PC-3 (cell line): Measurements from ENCODE around the gene KRTAP4-16. TPM values are rescaled to one million over a fixed set of nuclear protein-coding genes. Genes with fewer than 3 reads are reported as not detected.
"Not testable (repeated sequence)": the region's sequence is repeated elsewhere in the genome, so short reads cannot be mapped to it uniquely, and the experiment has no call there.

Experiments
- ATAC-seq: fragments of 200-7000 bp; cut with Tn5 transposase; 2 replicates; pipeline ENCODE4 v1.9.1; 2020; ENCODE audit warnings: mild to moderate bottlenecking, moderate library complexity
- BruUV-seq: library from RNA; stranded (reverse); fragments of 400-500 nt; replicated peaks from 2 replicates; lab custom pipeline; 2021; lab: Mats Ljungman, UMichigan
- CTCF ChIA-PET: fragments of 300-600 bp; sonication (Branson Sonifier 250); formaldehyde crosslinking; loops from one replicate; lab custom pipeline; 2022; ENCODE audit warnings: antibody characterized with exemption; lab: Charles Lee
- POLR2A ChIA-PET: fragments of 300-600 bp; sonication (Branson Sonifier 250); formaldehyde crosslinking; loops from one replicate; lab custom pipeline; 2022; ENCODE audit warnings: antibody characterized with exemption; ENCODE audit not compliant: unreplicated experiment; lab: Charles Lee
- DNase-seq: peaks from one replicate; pipeline ENCODE4 v3.0.0-alpha.2; 2015
- H2AFZ ChIP-seq: fragments of 300-600 bp; sonication (generic); 2 replicates; pipeline ENCODE4 v1.6.0; 2016; ENCODE audit warnings: antibody characterized with exemption, low read length
- H3F3A ChIP-seq: fragments of 300-600 bp; sonication (generic); one replicate; pipeline ENCODE4 v1.6.0; 2017; ENCODE audit warnings: antibody characterized with exemption, low read length, control low read depth, mild to moderate bottlenecking; ENCODE audit not compliant: unreplicated experiment
- H3K27ac ChIP-seq: fragments of 300-600 bp; sonication (generic); 2 replicates; pipeline ENCODE4 v1.5.1; 2016; ENCODE audit warnings: mild to moderate bottlenecking, low read length
- H3K27me3 ChIP-seq: fragments of 300-600 bp; sonication (generic); 2 replicates; pipeline ENCODE4 v1.6.1; 2016; ENCODE audit warnings: low read length, mixed read lengths
- H3K36me3 ChIP-seq: fragments of 300-600 bp; sonication (generic); 2 replicates; pipeline ENCODE4 v1.6.1; 2016; ENCODE audit warnings: low read depth, mixed run types, low read length, mixed read lengths
- H3K4me1 ChIP-seq: fragments of 300-600 bp; sonication (generic); 2 replicates; pipeline ENCODE4 v1.5.1; 2016; ENCODE audit warnings: low read length; ENCODE audit not compliant: insufficient read depth
- H3K4me2 ChIP-seq: fragments of 300-600 bp; sonication (generic); 2 replicates; pipeline ENCODE4 v1.6.0; 2016; ENCODE audit warnings: low read length
- H3K4me3 ChIP-seq: fragments of 300-600 bp; sonication (generic); 2 replicates; pipeline ENCODE4 v1.5.1; 2016; ENCODE audit warnings: mild to moderate bottlenecking, low read length, mixed read lengths
- H3K79me2 ChIP-seq: fragments of 300-600 bp; sonication (generic); 2 replicates; pipeline ENCODE4 v1.6.1; 2017; ENCODE audit warnings: low read length, mixed read lengths
- H3K9ac ChIP-seq: fragments of 300-600 bp; sonication (generic); 2 replicates; pipeline ENCODE4 v1.6.0; 2016; ENCODE audit warnings: mild to moderate bottlenecking, low read length
- H3K9me2 ChIP-seq: fragments of 300-600 bp; sonication (generic); replicated peaks from 2 replicates; pipeline ENCODE4 v1.6.1; 2016; ENCODE audit warnings: mixed run types, low read length, mixed read lengths
- H3K9me3 ChIP-seq: fragments of 300-600 bp; sonication (generic); 2 replicates; pipeline ENCODE4 v1.6.1; 2016; ENCODE audit warnings: low read length, mixed read lengths
- H4K20me1 ChIP-seq: fragments of 300-600 bp; sonication (generic); 2 replicates; pipeline ENCODE4 v1.6.1; 2016; ENCODE audit warnings: low read length, mixed read lengths
- EZH2 ChIP-seq: fragments of 300-600 bp; sonication (generic); IDR thresholded peaks from one replicate; pipeline ENCODE4 v1.6.1; 2017; ENCODE audit warnings: antibody characterized with exemption, mild to moderate bottlenecking, low read length; ENCODE audit not compliant: unreplicated experiment
- EZH2phosphoT487 ChIP-seq: fragments of 300-600 bp; sonication (generic); IDR thresholded peaks from 2 replicates; pipeline ENCODE4 v1.6.1; 2018; ENCODE audit warnings: mild to moderate bottlenecking, antibody characterized with exemption, low read length, borderline replicate concordance
- intact Hi-C: fragments of 100-400 bp; cut with micrococcal nuclease; formaldehyde crosslinking; loops from 2 replicates; pipeline ENCODE4 v1.9.0; 2023
- total RNA-seq: library from RNA; depleted of rRNA; stranded (reverse); fragments of >200 nt; gene quantifications from 2 replicates; pipeline ENCODE4 v1.2.3, GENCODE V29; 2014
- TF ChIP-seq, protein P1 (sequence below): fragments of 300-600 bp; sonication (generic); conservative IDR thresholded peaks from 2 replicates; pipeline ENCODE4 v1.5.1; 2017; ENCODE audit warnings: antibody characterized with exemption, low read depth, mild to moderate bottlenecking, low read length

The KRTAP4-16 gene
- total RNA-seq, 1 experiment from 2014 or later: not detected

DNA sequence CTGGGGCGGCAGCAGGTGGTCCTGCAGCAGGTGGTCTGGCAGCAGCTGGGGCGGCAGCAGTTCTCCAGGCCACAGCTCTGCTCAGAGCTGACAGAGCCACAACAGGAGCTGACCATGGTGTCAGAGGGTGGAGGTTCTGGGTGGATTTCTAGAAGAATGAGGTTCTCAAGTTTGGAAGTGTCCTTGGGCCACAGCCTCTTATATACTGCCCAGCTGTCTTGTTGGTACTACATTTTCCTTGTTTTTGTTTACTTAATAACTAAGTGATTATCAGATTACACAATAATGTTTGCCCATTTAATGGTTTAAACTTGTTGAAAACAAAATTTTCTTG lies 47.6 kb upstream of the KRTAP4-16 start, which contains the start of gene KRTAP4-5:
Gene KRTAP4-5, minus strand, starts transcription at position 174 of the 334 bp plus-strand sequence. Its CDS starts 58 bp downstream, at position 116.
- TF ChIP-seq EZH2phosphoT487 (no peak), EZH2 (no peak)
- TF ChIP-seq, protein P1, sequence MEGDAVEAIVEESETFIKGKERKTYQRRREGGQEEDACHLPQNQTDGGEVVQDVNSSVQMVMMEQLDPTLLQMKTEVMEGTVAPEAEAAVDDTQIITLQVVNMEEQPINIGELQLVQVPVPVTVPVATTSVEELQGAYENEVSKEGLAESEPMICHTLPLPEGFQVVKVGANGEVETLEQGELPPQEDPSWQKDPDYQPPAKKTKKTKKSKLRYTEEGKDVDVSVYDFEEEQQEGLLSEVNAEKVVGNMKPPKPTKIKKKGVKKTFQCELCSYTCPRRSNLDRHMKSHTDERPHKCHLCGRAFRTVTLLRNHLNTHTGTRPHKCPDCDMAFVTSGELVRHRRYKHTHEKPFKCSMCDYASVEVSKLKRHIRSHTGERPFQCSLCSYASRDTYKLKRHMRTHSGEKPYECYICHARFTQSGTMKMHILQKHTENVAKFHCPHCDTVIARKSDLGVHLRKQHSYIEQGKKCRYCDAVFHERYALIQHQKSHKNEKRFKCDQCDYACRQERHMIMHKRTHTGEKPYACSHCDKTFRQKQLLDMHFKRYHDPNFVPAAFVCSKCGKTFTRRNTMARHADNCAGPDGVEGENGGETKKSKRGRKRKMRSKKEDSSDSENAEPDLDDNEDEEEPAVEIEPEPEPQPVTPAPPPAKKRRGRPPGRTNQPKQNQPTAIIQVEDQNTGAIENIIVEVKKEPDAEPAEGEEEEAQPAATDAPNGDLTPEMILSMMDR: no peak
- Histone ChIP-seq H3K9ac (no peak within 1 kb of the TSS), H4K20me1 (no peaks in the 10 kb centered on the region), H3K4me3 (no peak within 1 kb of the TSS), H3K27ac (no peak within 1 kb of the TSS), H3K36me3 (no peaks in the 10 kb centered on the region), H3K4me1 (no peaks in the 10 kb centered on the region; the same call in 1 of the 2 replicates), H3K4me2 (no peak within 1 kb of the TSS), H3K27me3 (no peaks in the 10 kb centered on the region), H3K79me2 (no peaks in the 10 kb centered on the region), H2AFZ (no peak within 1 kb of the TSS), H3K9me3 (no peaks in the 10 kb centered on the region), H3F3A (no peaks in the 10 kb centered on the region), H3K9me2 (no peaks in the 10 kb centered on the region)
- CTCF ChIA-PET: no interaction called here
- ATAC-seq: no peak
- intact Hi-C loops: no loop called here
- no TSS peak for BruUV-seq
- POLR2A ChIA-PET: interaction anchor here (0.7 kb wide), 1 partner anchor 248 kb away, joined by 3 read pairs; no protein-coding TSS in a partner anchor
- no peak for DNase-seq

DNA sequence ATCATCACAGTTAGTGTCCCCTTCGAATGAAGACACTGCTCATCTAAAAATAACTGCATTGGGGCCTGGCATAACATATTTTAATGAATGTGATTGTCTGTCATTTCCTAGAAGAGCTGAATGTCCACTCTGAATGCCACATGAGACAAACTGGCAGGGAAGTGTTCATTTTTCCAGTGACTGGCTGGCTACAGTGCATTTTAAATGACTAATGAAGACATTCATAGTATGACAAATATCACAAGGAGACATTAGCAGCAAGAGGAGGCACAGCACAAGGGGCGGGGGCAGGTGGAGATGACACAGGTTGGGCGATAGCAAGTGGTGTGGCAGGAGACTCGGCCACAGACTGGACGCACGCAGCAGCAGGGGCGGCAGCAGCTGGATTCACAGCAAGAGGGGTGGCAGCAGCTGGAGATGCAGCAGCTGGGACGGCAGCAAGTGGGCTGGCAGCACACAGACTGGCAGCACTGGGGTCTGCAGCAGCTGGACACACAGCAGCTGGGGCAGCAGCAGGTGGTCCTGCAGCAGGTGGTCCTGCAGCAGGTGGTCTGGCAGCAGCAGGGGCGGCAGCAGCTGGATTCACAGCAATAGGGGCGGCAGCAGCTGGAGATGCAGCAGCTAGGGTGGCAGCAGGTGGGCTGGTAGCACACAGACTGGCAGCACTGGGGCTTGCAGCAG lies 47.1 kb upstream of the KRTAP4-16 start:
- BruUV-seq, CTCF ChIA-PET, intact Hi-C loops, H3K9ac ChIP-seq, H3K27me3 ChIP-seq, H4K20me1 ChIP-seq, H3K4me1 ChIP-seq, H3K4me2 ChIP-seq, H3K9me2 ChIP-seq, H3K79me2 ChIP-seq, H3K27ac ChIP-seq, H3K4me3 ChIP-seq, H3K9me3 ChIP-seq, H3F3A ChIP-seq, H3K36me3 ChIP-seq, H2AFZ ChIP-seq: not testable (repeated sequence)
- POLR2A ChIA-PET: interaction anchor here (0.7 kb wide), 1 partner anchor 247 kb away, joined by 3 read pairs; no protein-coding TSS in a partner anchor
- ATAC-seq (0 out of 2 replicates have a peak, but pooled peaks have one; percentile 20), DNase-seq (peak; percentile 22)

DNA sequence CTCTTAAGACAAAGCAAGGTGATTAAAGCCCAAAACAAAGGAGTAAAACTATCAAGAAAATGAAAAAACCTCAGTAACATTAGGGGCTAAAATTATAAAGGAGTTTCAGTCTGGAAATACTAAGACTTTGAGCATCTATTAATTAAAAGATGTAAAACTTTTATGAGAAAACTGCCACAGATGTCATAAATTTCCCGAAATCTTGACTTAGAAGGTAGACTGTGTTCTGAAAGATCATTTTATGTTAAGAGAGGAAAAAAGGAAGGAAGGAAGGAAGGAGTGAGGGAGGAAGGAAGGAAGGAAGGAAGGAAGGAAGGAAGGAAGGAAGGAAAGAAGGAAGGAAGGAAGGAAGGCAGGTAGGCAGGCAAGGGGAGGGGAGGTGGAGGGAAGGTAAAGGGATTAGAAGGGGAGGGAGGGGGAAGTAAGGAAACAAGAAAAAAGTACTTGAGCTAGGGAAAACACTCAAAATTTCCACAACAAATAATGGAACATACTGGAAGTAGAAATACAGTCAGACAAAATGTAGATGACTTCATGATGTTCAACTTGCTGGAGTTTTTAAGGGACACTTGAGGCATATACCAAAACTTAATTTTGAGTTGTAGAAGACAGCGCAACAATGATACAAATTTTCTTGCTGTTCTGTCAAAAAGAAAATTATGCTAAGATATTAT lies 45.7 kb upstream of the KRTAP4-16 start:
- H3F3A ChIP-seq: no peaks in the 10 kb centered on the region
- H3K4me3 ChIP-seq: no peak overlapping the region
- TF ChIP-seq, protein P1: no peak
- TF ChIP-seq EZH2phosphoT487 (no peak), EZH2 (no peak)
- ATAC-seq (no peak), DNase-seq (no peak)
- no peak overlapping the region for H2AFZ ChIP-seq
- peaks cover 6% of the 10 kb centered on the region; the same call in 1 of the 2 replicates for H3K9me3 ChIP-seq
- H3K79me2 ChIP-seq: no peaks in the 10 kb centered on the region
- POLR2A ChIA-PET: no interaction called here
- no peak overlapping the region for H3K9ac ChIP-seq
- no TSS peak for BruUV-seq
- H3K9me2 ChIP-seq: no peaks in the 10 kb centered on the region
- H3K4me2 ChIP-seq: no peak overlapping the region
- intact Hi-C loops: no loop called here
- CTCF ChIA-PET: no interaction called here
- no peaks in the 10 kb centered on the region for H4K20me1 ChIP-seq
- H3K27me3 ChIP-seq: no peaks in the 10 kb centered on the region
- H3K36me3 ChIP-seq: peaks cover 3% of the 10 kb centered on the region; the same call in 1 of the 2 replicates
- H3K4me1 ChIP-seq: no peaks in the 10 kb centered on the region; the same call in 1 of the 2 replicates
- H3K27ac ChIP-seq: no peak overlapping the region
